CMK (cell line): ENCODE data around the gene NDUFB3.
"Not testable (repeated sequence)": the region's sequence is repeated elsewhere in the genome, so short reads cannot be mapped to it uniquely, and the experiment has no call there.

Experiments used
- DNase-seq: peaks from one replicate; pipeline ENCODE4 v3.0.0-alpha.2; 2010; ENCODE audit warnings: low read depth

Gene NDUFB3

DNA sequence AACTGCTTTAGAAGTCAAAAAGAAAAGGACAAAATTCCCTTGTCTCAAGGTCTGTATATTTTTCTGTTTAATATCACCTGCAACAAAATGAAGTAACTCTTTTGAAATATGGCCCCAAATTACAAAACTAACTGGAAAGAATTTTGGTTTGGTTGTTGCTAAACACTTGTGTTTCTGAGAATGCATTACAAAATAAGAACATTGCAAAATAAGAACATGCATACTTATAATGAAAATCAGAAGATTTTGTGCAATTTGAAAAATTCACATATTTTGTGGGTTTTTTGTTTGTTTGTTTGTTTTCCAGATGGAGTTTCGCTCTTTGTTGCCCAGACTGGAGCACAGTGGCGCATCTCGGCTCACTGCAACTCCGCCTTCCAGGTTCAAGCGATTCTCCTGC lies 21.8 kb downstream of the NDUFB3 start:
- DNase-seq = no peak

DNA sequence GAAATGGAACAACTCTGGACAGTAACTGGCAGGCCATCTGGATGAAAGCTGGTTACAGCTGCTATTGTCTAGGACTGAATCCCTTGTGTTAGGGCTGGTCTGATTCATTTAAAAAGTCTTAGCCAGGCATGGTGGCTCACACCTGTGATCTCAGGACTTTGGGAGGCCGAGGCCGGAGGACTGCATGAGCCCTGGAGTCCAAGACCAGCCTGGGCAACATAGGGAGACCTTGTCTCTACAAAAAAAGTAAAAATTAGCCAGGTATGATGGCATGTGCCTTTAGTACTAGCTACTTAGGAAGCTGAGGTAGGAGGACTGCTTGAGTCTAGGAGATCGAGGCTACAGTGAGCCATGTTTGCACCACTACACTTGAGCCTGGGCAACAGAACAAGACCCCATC lies 28.7 kb downstream of the NDUFB3 start:
- no peak for DNase-seq

DNA sequence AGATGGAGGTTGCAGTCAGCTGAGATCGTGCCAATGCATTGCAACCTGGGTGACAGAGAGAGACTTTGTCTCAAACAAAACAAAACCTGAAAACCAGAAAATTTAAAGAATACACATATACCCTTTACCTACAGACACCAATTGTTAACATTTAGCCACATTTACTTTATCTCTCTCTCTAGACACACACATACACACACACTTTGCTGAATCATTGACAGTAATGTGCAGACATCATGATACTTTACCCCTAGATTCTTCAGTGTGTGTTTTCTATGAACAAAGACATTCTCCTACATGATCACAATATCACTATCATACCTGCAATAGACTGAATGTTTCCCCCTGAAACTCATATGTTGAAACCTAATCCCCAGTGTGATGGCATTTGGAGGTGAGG lies 34.0 kb downstream of the NDUFB3 start:
- DNase-seq = no peak

DNA sequence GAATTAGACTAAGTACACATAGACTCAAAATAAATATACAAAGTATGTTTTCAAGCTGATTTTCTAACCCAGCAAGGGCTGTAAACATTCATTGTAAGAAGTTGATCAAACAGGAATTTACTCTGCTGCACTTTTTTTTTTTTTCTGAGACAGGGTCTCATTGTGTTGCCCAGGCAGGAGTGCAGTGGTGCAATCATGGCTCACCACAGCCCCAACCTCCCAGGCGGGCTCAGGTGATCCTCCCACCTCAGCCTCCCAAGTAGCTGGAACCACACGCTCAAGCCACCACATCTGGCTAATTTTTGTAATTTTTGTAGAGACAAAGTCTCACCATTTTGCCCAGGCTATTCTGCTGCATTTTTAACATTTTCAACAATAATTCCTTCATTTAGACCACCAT lies 35.8 kb downstream of the NDUFB3 start:
- DNase-seq = no peak

DNA sequence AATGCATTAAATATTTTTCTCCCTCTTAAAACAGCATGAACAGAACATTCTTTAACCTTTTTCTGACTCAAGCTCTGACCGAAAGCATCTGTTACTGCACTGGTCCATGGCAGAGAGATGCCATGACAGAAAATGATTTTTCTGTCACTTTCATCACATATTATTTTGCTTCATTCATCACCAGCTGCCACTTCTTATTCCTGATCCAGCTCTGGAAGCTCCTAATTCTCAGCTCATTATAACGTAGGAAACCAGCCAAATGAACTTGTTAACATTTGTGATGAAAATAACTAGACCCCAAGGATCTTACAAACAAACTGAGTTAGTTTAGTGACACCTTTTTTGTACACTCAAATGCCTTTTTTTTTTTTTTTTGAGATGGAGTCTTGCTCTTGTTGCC lies 36.5 kb downstream of the NDUFB3 start:
- no peak for DNase-seq

DNA sequence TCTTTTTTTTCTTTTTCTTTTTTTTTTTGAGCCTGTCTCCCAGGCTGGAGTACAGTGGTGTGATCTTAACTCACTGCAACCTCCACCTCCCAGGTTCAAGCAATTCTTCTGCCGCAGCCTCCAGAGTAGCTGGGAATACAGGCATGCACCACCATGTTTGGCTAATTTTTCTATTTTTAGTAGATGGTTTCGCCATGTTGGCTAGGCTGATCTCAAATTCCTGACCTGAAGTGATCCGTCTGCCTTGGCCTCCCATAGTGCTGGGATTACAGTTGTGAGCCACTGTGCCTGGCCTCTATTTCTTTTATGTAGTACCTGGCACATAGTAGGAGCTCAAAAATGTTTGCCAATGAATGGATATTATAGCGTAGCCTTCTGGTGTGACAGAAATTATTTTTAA lies 37.4 kb downstream of the NDUFB3 start:
- no peak for DNase-seq

DNA sequence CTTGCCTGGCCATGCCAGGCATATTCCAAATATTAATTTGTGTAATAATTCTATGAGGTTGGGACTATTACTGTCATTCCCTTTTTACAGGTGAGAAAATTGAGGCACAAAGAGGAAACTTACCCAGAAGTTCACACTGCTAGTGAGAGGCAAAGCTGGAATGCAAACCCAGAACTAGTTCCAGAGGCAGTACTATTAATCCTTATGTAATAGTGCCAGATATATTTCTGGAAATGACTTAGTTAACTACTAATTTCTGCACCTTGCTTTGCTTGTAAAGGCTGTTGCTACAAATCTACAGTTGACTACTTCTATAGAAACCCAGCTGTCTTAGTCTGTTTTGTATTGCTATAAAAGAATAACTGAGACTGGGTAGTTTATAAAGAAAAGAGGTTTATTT lies 38.8 kb downstream of the NDUFB3 start:
- DNase-seq = no peak

DNA sequence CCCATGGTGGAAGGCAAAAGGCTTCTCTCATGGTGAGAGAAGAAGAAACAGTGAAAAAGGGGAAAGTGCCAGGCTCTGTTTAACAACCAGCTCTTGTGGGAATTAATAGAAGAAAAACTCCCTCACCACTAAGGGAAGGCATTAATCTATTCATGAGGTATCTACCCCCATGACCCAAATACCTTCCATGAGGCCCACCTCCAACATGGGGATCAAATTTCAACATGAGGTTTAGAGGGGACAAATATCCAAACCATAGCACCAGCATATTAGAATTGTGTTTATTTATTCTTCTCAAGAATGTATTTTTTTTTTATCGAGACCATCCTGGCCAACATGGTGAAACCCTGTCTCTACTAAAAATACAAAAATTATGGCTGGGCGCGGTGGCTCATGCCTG lies 39.3 kb downstream of the NDUFB3 start:
- no peak for DNase-seq

DNA sequence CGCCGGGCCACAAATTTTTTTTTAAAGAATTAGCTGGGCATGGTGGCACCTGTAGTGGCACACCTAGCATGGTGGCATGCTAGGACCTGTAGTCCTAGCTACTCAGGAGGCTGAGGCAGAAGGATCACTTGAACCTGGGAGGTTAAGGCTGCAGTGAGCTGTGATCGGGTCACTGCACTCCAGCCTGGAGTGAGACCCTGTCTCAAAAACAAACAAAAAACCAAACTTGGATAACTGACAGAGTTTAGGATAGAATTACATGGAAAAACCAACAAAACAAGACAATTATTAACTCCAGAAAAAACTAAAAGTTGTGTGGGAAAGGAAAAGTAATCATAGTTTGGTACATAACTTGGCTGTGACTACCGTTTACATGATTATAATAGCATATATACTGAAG lies 42.5 kb downstream of the NDUFB3 start:
- no peak for DNase-seq

DNA sequence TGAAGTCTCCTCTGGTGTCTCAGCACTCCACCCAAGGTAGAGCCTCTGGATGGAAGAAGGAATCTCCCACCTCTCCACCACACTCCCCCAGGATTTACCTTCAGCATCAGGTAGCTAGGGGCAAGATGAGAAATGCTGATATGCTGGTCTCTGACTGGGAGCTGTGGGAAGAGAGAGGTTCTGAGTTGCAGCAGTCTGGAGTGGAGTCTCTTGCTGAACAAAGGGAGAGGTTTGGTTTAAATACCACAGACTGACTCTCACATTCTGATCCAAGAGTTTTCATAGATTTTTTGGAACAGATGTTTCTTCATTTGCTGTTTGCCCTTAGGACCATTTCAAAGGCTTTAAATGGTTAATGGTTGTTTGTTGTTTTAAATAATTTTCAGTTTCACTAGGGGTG lies 43.0 kb downstream of the NDUFB3 start:
- no peak for DNase-seq

DNA sequence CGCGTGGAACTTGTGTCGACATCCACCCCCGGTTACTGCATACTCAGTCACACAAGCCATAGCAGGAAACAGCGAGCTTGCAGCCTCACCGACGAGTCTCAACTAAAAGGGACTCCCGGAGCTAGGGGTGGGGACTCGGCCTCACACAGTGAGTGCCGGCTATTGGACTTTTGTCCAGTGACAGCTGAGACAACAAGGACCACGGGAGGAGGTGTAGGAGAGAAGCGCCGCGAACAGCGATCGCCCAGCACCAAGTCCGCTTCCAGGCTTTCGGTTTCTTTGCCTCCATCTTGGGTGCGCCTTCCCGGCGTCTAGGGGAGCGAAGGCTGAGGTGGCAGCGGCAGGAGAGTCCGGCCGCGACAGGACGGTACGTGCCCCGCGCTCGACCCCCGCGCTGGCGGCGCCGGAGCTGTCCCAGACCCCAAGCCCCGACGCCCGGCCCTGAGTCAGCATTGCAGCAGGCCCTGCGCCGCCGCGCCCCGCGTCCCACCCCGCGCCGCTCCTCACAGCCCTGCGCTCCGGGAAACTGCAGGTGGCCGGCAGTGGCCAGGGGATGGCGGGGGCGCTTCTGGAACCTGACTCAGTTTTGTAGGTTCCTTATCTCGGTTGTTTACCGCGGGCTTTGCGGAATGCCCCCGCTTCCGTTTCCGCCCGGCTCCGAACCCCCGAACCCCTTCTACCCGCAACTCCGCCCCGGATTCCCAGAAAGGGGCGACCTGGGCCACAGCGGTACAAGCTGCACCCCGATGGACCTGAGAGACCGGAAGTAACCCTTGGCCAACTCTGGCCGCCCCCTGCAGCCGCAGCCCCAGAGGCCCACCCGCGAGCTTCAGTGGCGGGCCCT lies 44.5 kb downstream of the NDUFB3 start, which contains the start of gene CFLAR:
Gene CFLAR (plus strand): TSS at position 50 of the 844 bp plus-strand sequence. CDS start 13,702 bp downstream, outside the sequence.
- DNase-seq = peak; percentile 97

DNA sequence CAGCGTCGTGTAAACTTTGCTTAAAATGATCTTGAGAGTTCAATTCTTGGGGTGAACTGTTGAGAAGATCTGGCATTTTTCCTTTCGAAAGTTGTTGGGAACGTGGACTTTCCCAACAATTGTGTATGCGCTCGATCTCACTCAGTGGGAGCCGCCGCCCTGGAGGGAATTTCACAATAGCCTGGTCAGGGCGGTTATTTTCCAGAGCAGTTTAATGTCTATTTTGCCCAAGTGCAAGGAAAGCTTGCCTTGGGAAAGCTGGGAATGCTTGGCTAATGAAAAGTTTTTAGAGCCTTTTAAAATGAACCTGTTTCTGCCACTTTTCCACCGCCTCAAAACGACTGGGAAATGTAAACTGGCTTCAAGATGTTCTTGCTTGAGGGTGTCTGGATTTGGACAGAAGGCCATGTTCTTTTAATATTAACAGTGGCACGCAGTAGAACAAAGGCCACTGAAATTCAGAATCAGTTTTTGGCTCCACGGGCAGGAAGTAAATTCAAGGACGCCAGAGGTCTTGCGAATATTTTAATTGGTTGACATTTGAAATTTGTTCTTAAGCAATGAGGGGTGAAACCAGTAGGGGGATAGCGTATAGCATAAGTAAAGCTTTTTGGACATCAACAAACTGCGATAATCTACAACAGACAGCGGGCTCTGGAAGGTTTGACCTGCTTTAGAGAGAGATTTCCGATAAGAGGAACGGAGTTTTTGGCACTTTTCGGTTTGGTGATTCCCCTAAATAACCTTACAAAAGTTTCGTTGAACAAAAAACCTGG lies 45.3 kb downstream of the NDUFB3 start:
- no peak for DNase-seq

DNA sequence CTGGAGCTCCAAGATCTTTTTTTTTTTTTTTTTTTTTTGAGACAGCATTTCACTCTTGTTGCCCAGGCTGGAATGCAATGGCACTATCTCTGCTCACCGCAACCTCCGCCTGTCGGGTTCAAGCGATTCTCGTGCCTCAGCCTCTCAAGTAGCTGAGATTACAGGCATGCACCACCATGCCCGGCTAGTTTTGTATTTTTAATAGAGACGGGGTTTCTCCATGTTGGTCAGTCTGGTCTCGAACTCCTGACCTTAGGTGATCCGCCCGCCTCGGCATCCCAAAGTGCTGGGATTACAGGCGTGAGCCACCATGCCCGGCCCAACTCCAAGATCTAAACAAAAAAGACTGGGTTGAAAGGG lies 45.9 kb downstream of the NDUFB3 start:
- not testable (repeated sequence) for DNase-seq

DNA sequence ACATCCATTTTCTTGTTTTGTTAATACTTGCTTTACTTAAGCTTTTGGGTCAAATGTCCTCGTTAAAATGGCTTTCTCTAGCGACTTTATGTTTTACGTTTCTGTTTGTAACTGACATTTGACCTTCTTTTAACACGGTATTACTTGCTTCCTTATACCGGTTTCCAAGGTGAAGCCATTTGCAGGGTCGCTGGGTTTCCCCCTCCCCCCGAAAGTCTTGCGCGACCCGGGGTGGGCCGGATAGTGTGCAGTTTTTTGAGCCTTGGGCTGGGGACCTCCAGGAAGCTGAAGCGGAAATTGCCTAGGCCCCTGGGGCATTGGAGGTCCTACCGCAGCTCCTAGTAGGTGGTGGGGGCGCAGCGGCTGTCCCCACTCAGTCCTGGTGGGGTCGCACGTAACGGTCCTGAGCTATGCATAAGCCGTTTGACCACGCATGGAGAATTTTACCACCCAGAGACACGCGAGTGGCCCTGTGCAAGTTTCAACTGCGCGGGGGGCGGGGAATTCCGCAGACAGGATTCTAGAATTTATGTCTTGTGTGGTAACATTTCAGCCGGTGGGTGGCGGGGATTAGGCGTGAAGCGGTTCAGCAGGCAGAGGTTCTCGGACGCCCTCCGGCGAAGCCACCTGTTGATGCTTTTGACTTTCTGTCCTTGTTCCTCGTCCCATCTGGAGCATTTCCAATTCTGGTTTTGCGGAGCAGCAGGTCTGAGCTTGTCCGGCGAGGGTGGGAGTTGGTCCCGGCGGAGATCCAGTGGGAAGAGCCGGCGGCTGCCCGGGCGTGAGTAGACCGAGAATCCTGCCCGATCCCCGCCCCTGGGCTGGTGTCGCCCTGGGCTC lies 46.5 kb downstream of the NDUFB3 start:
- DNase-seq = peak; percentile 87

DNA sequence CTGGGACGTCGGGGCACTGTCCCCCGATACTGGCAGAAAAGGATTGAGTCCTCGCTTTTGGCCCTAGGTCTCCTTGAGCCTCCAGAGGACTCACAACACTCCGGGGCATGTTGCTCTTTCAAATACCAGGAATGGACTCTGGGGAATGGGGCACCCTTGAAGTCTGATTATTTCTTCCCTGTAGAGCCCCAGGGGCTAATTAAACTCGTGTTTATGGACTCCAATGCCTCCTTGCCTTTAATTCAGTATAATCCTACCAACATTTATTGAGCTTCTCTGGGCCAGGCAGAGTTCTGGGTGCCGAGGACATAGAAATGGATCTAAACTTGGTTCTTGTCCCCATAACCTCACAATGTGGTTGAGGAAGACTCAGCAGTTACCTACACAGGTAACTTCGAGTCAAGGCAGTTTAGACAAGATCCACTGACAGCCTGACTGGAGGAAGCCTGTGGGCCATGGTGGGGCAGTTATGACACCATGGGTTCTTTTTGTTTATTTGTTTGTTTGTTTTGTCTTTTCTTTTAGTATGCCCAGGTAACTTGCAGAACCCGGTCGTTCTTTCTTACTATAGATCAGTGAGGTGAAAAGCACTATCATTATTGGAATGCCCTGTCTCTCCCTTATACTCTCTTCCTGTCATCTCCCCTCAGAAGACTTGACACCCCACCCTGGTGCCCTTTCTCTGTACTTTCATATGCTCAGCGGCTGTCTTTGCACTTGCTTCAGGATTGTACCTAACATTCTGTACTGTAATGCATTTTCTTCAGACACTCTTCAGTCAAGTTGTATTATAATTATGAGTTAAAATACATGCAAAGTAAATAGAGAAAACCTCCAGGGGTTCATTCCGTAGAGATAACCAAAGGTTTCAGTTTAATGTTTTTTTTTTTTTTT lies 47.4 kb downstream of the NDUFB3 start:
- DNase-seq = no peak

DNA sequence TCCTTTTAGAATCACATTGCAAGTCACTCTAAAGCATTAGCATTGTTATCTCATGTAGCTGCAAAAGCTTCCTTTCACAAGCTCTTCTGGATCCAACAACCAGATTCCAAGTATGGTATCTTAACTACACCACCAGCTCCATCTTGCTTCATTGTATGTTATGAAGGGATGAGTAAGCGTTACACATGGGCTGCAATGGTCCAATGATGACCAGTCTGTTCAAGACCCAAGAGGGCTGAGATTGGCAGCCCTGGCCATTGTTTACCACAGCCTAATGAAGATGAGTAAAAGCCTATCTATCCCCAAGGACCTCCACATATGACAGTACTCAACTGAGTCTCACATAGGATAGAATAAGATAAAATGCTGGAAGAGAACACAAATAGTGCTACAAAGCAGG lies 50.5 kb downstream of the NDUFB3 start:
- DNase-seq = no peak

DNA sequence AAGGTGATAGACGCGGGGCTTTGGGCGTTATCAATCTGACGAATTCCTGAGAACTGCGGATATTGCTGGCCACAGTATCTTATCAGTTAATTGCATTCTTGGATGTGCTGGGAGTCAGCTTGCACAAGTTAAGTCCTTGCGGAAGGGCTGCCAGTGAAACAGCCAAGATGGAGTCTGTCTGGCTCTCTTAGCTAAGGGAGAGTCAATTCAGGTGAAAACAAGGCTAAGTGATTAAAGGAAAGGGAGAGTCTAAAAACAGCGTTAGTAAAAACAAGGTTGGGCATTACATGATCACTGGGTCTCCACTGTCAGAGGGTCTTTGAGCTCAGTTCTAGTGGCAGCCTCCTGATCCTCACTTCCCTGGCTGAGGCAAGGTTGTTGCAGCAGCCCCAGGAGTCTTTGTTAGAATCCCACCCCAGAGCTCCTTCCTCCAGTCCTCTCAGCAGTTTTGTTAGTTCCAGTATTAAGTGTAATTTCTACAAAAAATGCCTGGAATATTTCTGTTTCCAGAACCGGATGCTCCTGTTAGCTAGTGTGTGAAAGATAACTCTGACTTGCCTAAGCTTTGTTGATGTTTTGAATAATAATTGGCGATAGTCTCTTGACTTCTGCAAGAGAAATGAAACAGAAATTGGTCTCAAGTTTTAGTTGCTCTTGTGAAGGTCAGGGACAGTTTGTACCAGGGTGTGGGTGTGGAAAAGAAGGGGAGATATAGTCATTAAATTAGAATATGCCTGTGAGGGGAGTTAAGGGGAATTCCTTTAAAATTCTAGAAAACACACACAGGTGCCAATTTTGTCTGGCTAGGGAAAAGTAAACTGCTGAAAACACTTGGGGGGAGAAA lies 54.7 kb downstream of the NDUFB3 start:
- DNase-seq = no peak

DNA sequence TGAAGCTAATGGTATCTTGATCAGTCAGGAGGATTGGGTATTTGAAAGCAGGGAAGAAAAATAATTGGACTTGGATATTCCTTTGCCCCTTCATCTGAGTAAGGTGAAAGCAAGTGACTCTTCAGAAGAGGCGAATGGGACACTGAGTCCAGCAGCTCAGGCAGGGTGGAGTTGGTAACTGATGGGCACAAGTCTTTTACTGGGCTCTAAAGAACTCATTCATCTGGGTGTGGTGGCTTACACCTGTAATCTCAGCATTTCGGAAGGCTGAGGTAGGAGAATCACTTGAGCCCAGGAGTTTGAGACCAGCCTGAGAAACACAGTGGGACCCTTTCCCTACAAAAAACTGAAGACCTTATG lies 55.3 kb downstream of the NDUFB3 start:
- DNase-seq = no peak

DNA sequence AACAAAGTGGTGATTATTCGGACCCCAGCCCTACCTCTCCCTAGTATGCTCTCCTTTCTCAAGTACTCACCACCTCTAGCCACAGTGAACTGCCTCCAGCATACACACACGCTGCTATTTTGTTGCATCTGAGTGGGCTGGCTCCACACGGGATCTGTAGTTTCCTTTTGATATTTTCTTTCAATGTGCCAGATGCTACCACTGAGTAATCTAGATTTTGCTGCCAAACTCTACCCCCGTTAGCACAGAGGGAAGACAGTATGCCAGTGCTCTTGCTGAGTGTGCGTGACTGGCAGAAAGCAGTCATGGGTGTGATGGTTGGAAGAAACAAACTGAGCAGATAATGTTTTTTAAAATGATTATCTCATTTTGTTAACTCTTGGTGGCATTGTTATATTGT lies 55.8 kb downstream of the NDUFB3 start:
- no peak for DNase-seq

DNA sequence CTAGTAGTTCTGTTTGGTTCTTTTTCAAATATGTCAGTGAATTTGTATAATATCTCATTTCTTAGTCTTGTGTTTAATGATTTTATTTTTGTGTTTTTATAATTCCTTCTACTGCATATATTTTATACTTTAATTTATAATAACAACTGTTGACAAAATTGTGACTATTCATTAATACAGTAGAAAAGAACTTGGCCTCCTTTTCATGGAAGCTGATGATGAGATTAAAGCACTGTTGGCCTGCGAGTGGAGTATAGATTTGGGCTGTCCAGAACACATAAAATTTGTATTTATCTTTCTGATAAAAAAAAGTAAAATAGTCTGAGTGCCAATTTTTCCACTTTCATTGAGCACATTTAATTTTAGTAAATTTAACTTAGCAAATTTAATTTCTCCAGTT lies 56.2 kb downstream of the NDUFB3 start:
- no peak for DNase-seq
